ENCODE measurements around the gene BHLHA9. TPM values are rescaled to one million over a fixed set of nuclear protein-coding genes. Genes with fewer than 3 reads are reported as not detected.
A peak's percentile ranks its signal among the peaks of the same experiment; 100 is the strongest.

The BHLHA9 gene
- total RNA-seq, 4 donors from 2014 or later: not detected

DNA sequence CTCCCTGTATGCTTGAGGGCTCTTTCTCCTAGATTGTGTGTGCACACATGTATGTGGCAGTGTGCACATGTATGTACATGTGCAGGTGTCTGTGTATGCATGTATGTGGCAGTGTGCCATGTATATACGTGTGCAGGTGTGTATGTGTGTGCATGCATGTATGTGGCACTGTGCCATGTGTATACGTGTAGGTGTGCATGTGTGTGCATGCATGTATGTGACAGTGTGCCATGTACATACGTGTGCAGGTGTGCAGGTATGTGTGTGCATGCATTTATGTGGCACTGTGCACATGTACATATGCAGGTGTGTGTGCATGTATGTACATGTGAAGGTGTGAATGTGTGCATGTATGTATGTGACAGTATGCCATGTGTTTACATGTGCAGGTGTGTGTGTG lies 43.9 kb upstream of the BHLHA9 start:
- Histone ChIP-seq H3K9me3 (peaks cover 0 to 4% (median 0%) of the 10 kb centered on the region in 3 donors), H3K4me3 (no peak overlapping the region), H3K27me3 (peaks cover 53% of the 10 kb centered on the region), H3K4me1 (peaks cover 0 to 38% (median 8%) of the 10 kb centered on the region in 3 donors), H3K36me3 (no peaks in the 10 kb centered on the region), H3K27ac (no peak overlapping the region)
- no peak for ATAC-seq
- WGBS, 2 donors (ENCODE audit: low coverage in 1 of 2): 83 to 88% methylated on average over 3 of the region's 3 CpGs
- TF ChIP-seq POLR2A (IDR thresholded peaks at IDR 0.05) (no peak), EP300 (IDR thresholded peaks at IDR 0.05) (no peak), POLR2AphosphoS5 (IDR thresholded peaks at IDR 0.05) (no peak)
- TF ChIP-seq, protein P1, sequence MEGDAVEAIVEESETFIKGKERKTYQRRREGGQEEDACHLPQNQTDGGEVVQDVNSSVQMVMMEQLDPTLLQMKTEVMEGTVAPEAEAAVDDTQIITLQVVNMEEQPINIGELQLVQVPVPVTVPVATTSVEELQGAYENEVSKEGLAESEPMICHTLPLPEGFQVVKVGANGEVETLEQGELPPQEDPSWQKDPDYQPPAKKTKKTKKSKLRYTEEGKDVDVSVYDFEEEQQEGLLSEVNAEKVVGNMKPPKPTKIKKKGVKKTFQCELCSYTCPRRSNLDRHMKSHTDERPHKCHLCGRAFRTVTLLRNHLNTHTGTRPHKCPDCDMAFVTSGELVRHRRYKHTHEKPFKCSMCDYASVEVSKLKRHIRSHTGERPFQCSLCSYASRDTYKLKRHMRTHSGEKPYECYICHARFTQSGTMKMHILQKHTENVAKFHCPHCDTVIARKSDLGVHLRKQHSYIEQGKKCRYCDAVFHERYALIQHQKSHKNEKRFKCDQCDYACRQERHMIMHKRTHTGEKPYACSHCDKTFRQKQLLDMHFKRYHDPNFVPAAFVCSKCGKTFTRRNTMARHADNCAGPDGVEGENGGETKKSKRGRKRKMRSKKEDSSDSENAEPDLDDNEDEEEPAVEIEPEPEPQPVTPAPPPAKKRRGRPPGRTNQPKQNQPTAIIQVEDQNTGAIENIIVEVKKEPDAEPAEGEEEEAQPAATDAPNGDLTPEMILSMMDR (IDR thresholded peaks at IDR 0.05): no peak

DNA sequence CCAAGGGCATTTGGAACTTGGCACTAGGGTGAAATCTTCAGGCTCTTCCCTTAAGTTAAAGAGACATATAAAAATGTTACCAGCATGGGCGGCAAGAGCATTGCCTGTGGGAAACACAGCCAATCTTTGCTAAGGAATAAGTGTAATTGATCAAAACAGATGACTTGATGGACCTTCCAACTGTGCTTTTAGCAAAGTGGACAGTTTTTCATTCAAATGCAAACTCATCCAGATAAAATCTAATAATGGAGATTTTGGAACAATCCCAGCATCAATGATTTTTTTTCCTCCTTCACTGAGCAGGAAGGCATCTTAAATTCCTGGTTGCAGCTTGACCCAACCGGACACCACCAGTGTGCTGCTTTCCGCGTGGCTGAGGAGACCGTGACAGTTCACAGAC lies 42.9 kb upstream of the BHLHA9 start:
- WGBS, 2 donors (ENCODE audit: low coverage in 1 of 2): 73 to 84% methylated on average over 5 of the region's 5 CpGs

DNA sequence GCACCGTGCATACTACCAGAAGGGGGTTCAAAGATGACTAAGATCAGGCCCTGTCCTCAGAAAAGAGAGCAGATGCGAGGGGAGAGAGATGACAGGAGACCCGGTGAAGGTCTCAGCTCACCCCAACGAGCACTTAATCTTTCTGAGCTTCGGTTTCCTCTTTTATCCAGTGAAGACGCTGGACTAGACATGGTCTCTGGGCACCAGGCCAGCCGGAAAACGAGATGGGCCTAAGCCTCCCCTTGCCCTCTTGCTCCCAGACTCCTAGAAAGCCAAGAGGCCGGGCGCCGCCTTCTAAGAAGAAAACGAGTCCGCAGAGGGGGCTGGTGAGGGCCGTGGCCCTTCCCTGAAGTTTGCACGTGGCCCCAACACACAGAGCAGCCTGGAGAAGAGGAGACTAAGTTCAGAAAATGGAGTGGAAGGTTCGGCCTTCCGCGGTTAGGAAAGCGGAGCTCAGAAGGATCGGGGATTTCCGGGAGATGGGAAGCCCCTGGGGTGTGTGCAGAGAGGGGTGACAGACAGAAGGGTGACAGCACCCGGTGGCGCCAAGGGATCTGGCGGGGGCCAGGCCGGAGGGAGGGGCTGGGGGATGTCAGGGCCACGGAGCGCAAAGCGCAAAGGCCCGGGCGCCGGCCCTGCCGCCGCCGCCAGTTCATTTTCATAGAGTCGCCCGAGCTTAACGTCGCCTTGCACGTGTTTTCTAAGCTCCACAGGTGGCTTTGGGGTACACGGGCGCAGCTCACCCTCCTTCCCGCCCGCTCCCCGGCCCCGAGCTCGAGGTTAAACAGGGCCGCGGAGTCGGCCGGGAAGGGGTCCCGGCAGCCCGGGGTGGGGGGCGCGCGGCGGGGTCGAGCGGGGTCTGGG lies 42.1 kb upstream of the BHLHA9 start:
- no peaks in the 10 kb centered on the region for H3K36me3 ChIP-seq
- peaks cover 0 to 38% (median 8%) of the 10 kb centered on the region in 3 donors for H3K4me1 ChIP-seq
- 32 to 43% methylated on average over 4 to 14 of the region's 58 CpGs for WGBS, 2 donors (ENCODE audit: low coverage in 1 of 2)
- peaks cover 69% of the 10 kb centered on the region for H3K27me3 ChIP-seq
- peak overlapping the region in 2 of 4 donors; percentile 62 to 75 for H3K27ac ChIP-seq
- no peak for TF ChIP-seq POLR2A (IDR thresholded peaks at IDR 0.05)
- TF ChIP-seq POLR2AphosphoS5 (IDR thresholded peaks at IDR 0.05): no peak
- TF ChIP-seq, protein P1 (IDR thresholded peaks at IDR 0.05): no peak
- TF ChIP-seq EP300 (IDR thresholded peaks at IDR 0.05): no peak
- no peaks in the 10 kb centered on the region for H3K9me3 ChIP-seq
- H3K4me3 ChIP-seq: peak overlapping the region; percentile 19 to 67
- ATAC-seq: no peak

More for the DNA sequence above, 42.9 kb upstream of the BHLHA9 start:
- Histone ChIP-seq H3K27me3 (peaks cover 61% of the 10 kb centered on the region), H3K9me3 (no peaks in the 10 kb centered on the region), H3K27ac (no peak overlapping the region), H3K4me3 (peak overlapping the region in 1 of 2 donors; percentile 67), H3K36me3 (no peaks in the 10 kb centered on the region), H3K4me1 (peaks cover 0 to 38% (median 8%) of the 10 kb centered on the region in 3 donors)
- no peak for TF ChIP-seq POLR2A (IDR thresholded peaks at IDR 0.05)
- no peak for TF ChIP-seq EP300 (IDR thresholded peaks at IDR 0.05)
- no peak for TF ChIP-seq POLR2AphosphoS5 (IDR thresholded peaks at IDR 0.05)
- TF ChIP-seq, protein P1 (IDR thresholded peaks at IDR 0.05): no peak
- ATAC-seq: no peak

DNA sequence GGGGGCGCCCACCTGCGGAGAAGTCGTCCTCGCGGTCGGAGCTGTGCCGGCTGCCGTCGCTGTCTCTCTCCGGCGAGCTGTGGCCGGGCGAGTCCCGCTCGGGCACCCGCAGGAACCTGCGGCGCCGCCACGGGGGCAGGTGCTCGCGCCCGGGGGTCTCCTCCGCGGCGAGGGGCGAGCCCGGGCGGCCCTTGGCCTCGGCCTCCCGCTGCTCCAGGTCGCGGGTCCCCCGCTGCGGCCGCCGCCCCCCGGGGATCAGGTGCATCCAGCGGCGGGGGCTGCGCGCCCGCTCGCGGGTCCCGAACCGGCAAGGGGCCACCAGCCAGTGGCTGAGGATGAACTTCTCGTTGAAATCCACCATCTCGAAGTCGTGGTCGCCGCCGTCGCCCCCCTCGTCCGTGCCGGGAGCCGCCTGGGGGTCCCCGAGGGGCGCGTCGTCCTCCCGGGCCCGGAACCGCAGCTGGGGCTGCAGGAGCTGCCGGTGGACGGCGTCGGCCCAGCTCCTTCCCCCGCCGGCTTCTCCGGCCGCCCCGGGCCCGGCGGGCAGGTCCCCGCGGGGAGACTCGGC lies 41.4 kb upstream of the BHLHA9 start:
- Histone ChIP-seq H3K4me3 (peak overlapping the region; percentile 36 to 67), H3K27me3 (peaks cover 74% of the 10 kb centered on the region), H3K9me3 (no peaks in the 10 kb centered on the region), H3K4me1 (peaks cover 0 to 38% (median 8%) of the 10 kb centered on the region in 3 donors), H3K36me3 (no peaks in the 10 kb centered on the region), H3K27ac (peak overlapping the region in 3 of 4 donors; percentile 62 to 75 (median 71))
- no peak for TF ChIP-seq POLR2A (IDR thresholded peaks at IDR 0.05)
- no peak for TF ChIP-seq EP300 (IDR thresholded peaks at IDR 0.05)
- TF ChIP-seq POLR2AphosphoS5 (IDR thresholded peaks at IDR 0.05): no peak
- TF ChIP-seq, protein P1 (IDR thresholded peaks at IDR 0.05): no peak
- ATAC-seq: peak; percentile 5
- WGBS, 2 donors (ENCODE audit: low coverage in 1 of 2): 0% methylated on average over 5 of the region's 79 CpGs; no CpG with 5 or more reads in 1 of the 2 donors
